H1 (cell line): ENCODE results near the gene CPD.

Source experiments
- CTCF ChIP-seq, 3 experiments: IDR thresholded peaks; 1 replicate in 2 of 3; 2 replicates in 1 of 3; pipeline versions ENCODE4 v1.5.1 to v1.6.1; 2011; ENCODE audit warnings: low read length in 3 of 3, mild to moderate bottlenecking in 3 of 3, inconsistent platforms in 2 of 3, low read depth in 1 of 3, moderate library complexity in 1 of 3; ENCODE audit not compliant: insufficient read depth in 1 of 3; ENCODE audit errors: control extremely low read depth in 1 of 3
- KDM1A ChIP-seq: fragments of 200-600, 300-600 bp; sonication (generic); IDR thresholded peaks from 2 replicates; pipeline ENCODE4 v1.7.1; 2016; ENCODE audit warnings: mild to moderate bottlenecking, low read length, borderline replicate concordance

GRCh38 chr17:30389756-30390300 is 11.1 kb downstream of the CPD start:
- TF ChIP-seq CTCF (IDR thresholded peaks at IDR 0.05; ENCODE audit: control extremely low read depth in 1 of 3, insufficient read depth in 1 of 3, low read depth in 1 of 3, low read length in 3 of 3), result no peak
- no peak for TF ChIP-seq KDM1A
